GM12878 (cell line): ENCODE measurements around the gene SPINK5. TPM values are rescaled to one million over a fixed set of nuclear protein-coding genes. Genes with fewer than 3 reads are reported as not detected.

Source experiments
- ATAC-seq: fragments of 200-7000 bp; cut with Tn5 transposase; 3 replicates; pipeline ENCODE4 v1.9.1; 2020; ENCODE audit warnings: mild to moderate bottlenecking, moderate library complexity
- BruUV-seq: library from RNA; stranded (reverse); fragments of 400-500 nt; replicated peaks from 2 replicates; lab custom pipeline; 2021; lab: Mats Ljungman, UMichigan
- CTCF ChIA-PET: fragments of 300-600 bp; sonication (Branson Sonifier 250); formaldehyde crosslinking; extraction: SDS; loops from one replicate; lab custom pipeline; 2021; ENCODE audit warnings: inconsistent platforms; lab: Yijun Ruan, JAX
- POLR2A ChIA-PET: fragments of 350-600 bp; formaldehyde crosslinking; extraction: SDS; loops from one replicate; lab custom pipeline; 2021; ENCODE audit warnings: inconsistent platforms; lab: Charles Lee
- RAD21 ChIA-PET: fragments of 300-600 bp; sonication (Branson Sonifier 250); formaldehyde crosslinking; loops from one replicate; lab custom pipeline; 2023; ENCODE audit warnings: antibody characterized with exemption; ENCODE audit not compliant: unreplicated experiment; lab: Charles Lee
- SMC1A ChIA-PET: fragments of 300-600 bp; sonication (Branson Sonifier 250); formaldehyde crosslinking; loops from one replicate; lab custom pipeline; 2023; ENCODE audit not compliant: unreplicated experiment, uncharacterized antibody; lab: Charles Lee
- DNase-seq: peaks from one replicate; pipeline ENCODE4 v3.0.0-alpha.2; 2011; ENCODE audit warnings: low read depth, low spot score
- FAIRE-seq: peaks from 3 replicates; lab custom pipeline; 2011; peaks lifted over from hg19 to GRCh38; lab: Jason Lieb, UNC
- H2AFZ ChIP-seq: 2 replicates; pipeline ENCODE4 v1.6.0; 2011; ENCODE audit warnings: low read depth, low read length, control low read depth; ENCODE audit not compliant: control insufficient read depth
- H3K27ac ChIP-seq: 2 replicates; pipeline ENCODE4 v1.5.1; 2011; ENCODE audit warnings: control low read depth; ENCODE audit not compliant: control insufficient read depth, insufficient read depth
- H3K27me3 ChIP-seq, 2 experiments: replicated peaks in 1 of 2; 2 replicates each; pipeline versions ENCODE4 v1.6.0 to v1.6.1; 2011; ENCODE audit warnings: low read length in 1 of 2; ENCODE audit not compliant: control insufficient read depth in 2 of 2, insufficient read depth in 2 of 2
- H3K36me3 ChIP-seq, 2 experiments: 2 replicates each; pipeline ENCODE4 v1.5.1; 2011; ENCODE audit warnings: low read length in 1 of 2; ENCODE audit not compliant: control insufficient read depth in 2 of 2, insufficient read depth in 2 of 2
- H3K4me1 ChIP-seq: 2 replicates; pipeline ENCODE4 v1.6.1; 2011; ENCODE audit warnings: mild to moderate bottlenecking, low read length, moderate library complexity, mixed read lengths; ENCODE audit not compliant: control insufficient read depth, insufficient read depth
- H3K4me2 ChIP-seq: 2 replicates; pipeline ENCODE4 v1.6.0; 2011; ENCODE audit warnings: control low read depth; ENCODE audit not compliant: control insufficient read depth, insufficient read depth
- H3K4me3 ChIP-seq: fragments of 200-600 bp; sonication (generic); 2 replicates; pipeline ENCODE4 v1.5.1; 2016
- H3K79me2 ChIP-seq: 2 replicates; pipeline ENCODE4 v1.6.0; 2011; ENCODE audit warnings: low read length; ENCODE audit not compliant: control insufficient read depth, insufficient read depth
- H3K9ac ChIP-seq: 2 replicates; pipeline ENCODE4 v1.8.0; 2011; ENCODE audit warnings: low read length, control low read depth, mixed read lengths; ENCODE audit not compliant: control insufficient read depth, insufficient read depth
- H3K9me3 ChIP-seq: replicated peaks from 3 replicates; pipeline ENCODE4 v1.5.1; 2011; ENCODE audit warnings: mild to moderate bottlenecking, low read length; ENCODE audit not compliant: control insufficient read depth, insufficient read depth
- H4K20me1 ChIP-seq: 2 replicates; pipeline ENCODE4 v1.6.0; 2011; ENCODE audit not compliant: control insufficient read depth, insufficient read depth
- CBX5 ChIP-seq: sonication (generic); IDR thresholded peaks from 2 replicates; pipeline ENCODE4 v1.6.1; 2016; ENCODE audit warnings: low read depth, moderate library complexity, mild to moderate bottlenecking, inconsistent platforms
- ELK1 ChIP-seq: IDR thresholded peaks from 2 replicates; pipeline ENCODE4 v1.6.1; 2012; ENCODE audit warnings: low read depth, low read length, improper control_type of control experiment
- FOXM1 ChIP-seq: IDR thresholded peaks from 2 replicates; pipeline ENCODE4 v1.6.1; 2012; ENCODE audit warnings: low read depth, mild to moderate bottlenecking, inconsistent platforms, low read length, moderate library complexity
- HSF1 ChIP-seq: fragments of 150-350 bp; IDR thresholded peaks from 2 replicates; pipeline ENCODE4 v1.6.1; 2014; ENCODE audit warnings: mild to moderate bottlenecking, low read depth, low read length
- NR2C2 ChIP-seq: IDR thresholded peaks from 2 replicates; pipeline ENCODE4 v1.6.1; 2011; ENCODE audit warnings: borderline replicate concordance, low read depth; ENCODE audit not compliant: control insufficient read depth, insufficient read length
- POLR2AphosphoS5 ChIP-seq: IDR thresholded peaks from 2 replicates; pipeline ENCODE4 v1.6.1; 2011; ENCODE audit warnings: mild to moderate bottlenecking, low read length, inconsistent platforms
- RAD21 ChIP-seq: IDR thresholded peaks from 2 replicates; pipeline ENCODE4 v1.6.1; 2011; ENCODE audit warnings: mild to moderate bottlenecking, low read depth, low read length, moderate library complexity; ENCODE audit not compliant: insufficient read depth
- SIN3A ChIP-seq: IDR thresholded peaks from 2 replicates; pipeline ENCODE4 v1.6.1; 2012; ENCODE audit warnings: low read depth, low read length, improper control_type of control experiment
- SMAD5 ChIP-seq: IDR thresholded peaks from 2 replicates; pipeline ENCODE4 v1.6.1; 2016; ENCODE audit warnings: antibody characterized with exemption, low read depth
- TCF12 ChIP-seq: IDR thresholded peaks from 2 replicates; pipeline ENCODE4 v1.6.1; 2011; ENCODE audit warnings: low read depth, mild to moderate bottlenecking, low read length
- ZBTB11 ChIP-seq: fragments of 450-650 bp; formaldehyde crosslinking; IDR thresholded peaks from 2 replicates; pipeline ENCODE4 v1.5.0; 2022; ENCODE audit warnings: mild to moderate bottlenecking, missing genetic modification characterization
- ZBTB4 ChIP-seq: fragments of 450-650 bp; formaldehyde crosslinking; IDR thresholded peaks from 2 replicates; pipeline ENCODE4 v1.4.0; 2022; ENCODE audit warnings: mild to moderate bottlenecking, moderate library complexity
- ZNF384 ChIP-seq: IDR thresholded peaks from 2 replicates; pipeline ENCODE4 v1.6.1; 2012; ENCODE audit warnings: low read depth, mild to moderate bottlenecking, low read length, improper control_type of control experiment, borderline replicate concordance
- WGBS: methylation state at CpG from one replicate; pipeline ENCODE4 v1.1.6; 2016; ENCODE audit warnings: low lambda C conversion rate; ENCODE audit not compliant: insufficient replicate concordance, insufficient coverage; ENCODE audit errors: missing lambda C conversion rate; 5-methylcytosine and 5-hydroxymethylcytosine counted together
- in situ Hi-C: fragments of 300-500 bp; cut with MboI; formaldehyde crosslinking; loops from 9 replicates; pipeline ENCODE4 v1.14.3; 2018; ENCODE audit warnings: mixed read lengths
- intact Hi-C: fragments of 100-400 bp; cut with micrococcal nuclease; formaldehyde crosslinking; loops from one replicate; pipeline ENCODE4 v1.14.2; 2022; ENCODE audit not compliant: unreplicated experiment
- polyA plus RNA-seq, 11 experiments: library from polyadenylated mRNA; depleted of rRNA in 4 of 11; unstranded in 6 of 11; stranded (reverse) in 5 of 11; fragments of >200 nt; fragmentation: Nextera tagmentation in 4 of 11; fragmentation: Illumina TruSeq in 1 of 11; extraction: Ambion mirVana in 4 of 11; extraction: Trizol in 1 of 11; gene quantifications; 1 replicate in 1 of 11; 2 replicates in 10 of 11; pipeline versions ENCODE4 v1.2.1 to v1.2.3, GENCODE V29; 2011 to 2016; ENCODE audit warnings: inconsistent platforms in 2 of 11, missing spikeins in 2 of 11, low read depth in 1 of 11
- total RNA-seq, 4 experiments: library from RNA; depleted of rRNA in 3 of 4; stranded (reverse); fragments of >200 nt in 3 of 4; fragmentation: Illumina TruSeq in 1 of 4; extraction: Trizol in 1 of 4; gene quantifications; 2 replicates each; pipeline versions ENCODE4 v1.2.1 to v1.2.3, GENCODE V29; 2013 to 2021

SPINK5 gene
- total and polyA plus RNA-seq, 10 of the 15 experiments (the other 5 are each of a cell fraction or from before 2014, with no cell fraction given) = 0.04 to 0.09 TPM; not detected in 8

GRCh38 chr5:148104226-148104625 lies 40.4 kb downstream of the SPINK5 start:
- ChIA-PET CTCF (no interaction called here), SMC1A (no interaction called here), RAD21 (no interaction called here), POLR2A (no interaction called here)
- H3K27ac ChIP-seq = no peak overlapping the region
- H3K27me3 ChIP-seq = no peaks in the 10 kb centered on the region
- no peaks in the 10 kb centered on the region for H3K9me3 ChIP-seq
- no peaks in the 10 kb centered on the region for H3K79me2 ChIP-seq
- 35% methylated on average over 1 of the region's 1 CpG for WGBS
- no peaks in the 10 kb centered on the region for H3K4me1 ChIP-seq
- H3K4me2 ChIP-seq = no peak overlapping the region
- BruUV-seq = no TSS peak
- FAIRE-seq (no peak), ATAC-seq (no peak), DNase-seq (no peak)
- H3K4me3 ChIP-seq = no peak overlapping the region
- TF ChIP-seq CBX5 (no peak), ELK1 (no peak), SIN3A (no peak), SMAD5 (no peak), TCF12 (no peak), FOXM1 (no peak), NR2C2 (no peak), POLR2AphosphoS5 (no peak), RAD21 (no peak), HSF1 (no peak), ZNF384 (no peak), ZBTB11 (CRISPR knock-in tag) (no peak), ZBTB4 (no peak)
- intact Hi-C loops = no loop called here
- H3K9ac ChIP-seq = no peak overlapping the region
- H2AFZ ChIP-seq = no peak overlapping the region
- H4K20me1 ChIP-seq = no peaks in the 10 kb centered on the region
- no peaks in the 10 kb centered on the region for H3K36me3 ChIP-seq
- in situ Hi-C loops = no loop called here
